Measurements from ENCODE around the gene COX7B2. TPM values are rescaled to one million over a fixed set of nuclear protein-coding genes. Genes with fewer than 3 reads are reported as not detected.

The COX7B2 gene
- total RNA-seq, 4 donors from 2014 or later = not detected

GRCh38 chr4:46793036-46793435 is 116.0 kb downstream of the COX7B2 start:
- intact Hi-C loops (cut with DNase I) = no loop called here

DNA sequence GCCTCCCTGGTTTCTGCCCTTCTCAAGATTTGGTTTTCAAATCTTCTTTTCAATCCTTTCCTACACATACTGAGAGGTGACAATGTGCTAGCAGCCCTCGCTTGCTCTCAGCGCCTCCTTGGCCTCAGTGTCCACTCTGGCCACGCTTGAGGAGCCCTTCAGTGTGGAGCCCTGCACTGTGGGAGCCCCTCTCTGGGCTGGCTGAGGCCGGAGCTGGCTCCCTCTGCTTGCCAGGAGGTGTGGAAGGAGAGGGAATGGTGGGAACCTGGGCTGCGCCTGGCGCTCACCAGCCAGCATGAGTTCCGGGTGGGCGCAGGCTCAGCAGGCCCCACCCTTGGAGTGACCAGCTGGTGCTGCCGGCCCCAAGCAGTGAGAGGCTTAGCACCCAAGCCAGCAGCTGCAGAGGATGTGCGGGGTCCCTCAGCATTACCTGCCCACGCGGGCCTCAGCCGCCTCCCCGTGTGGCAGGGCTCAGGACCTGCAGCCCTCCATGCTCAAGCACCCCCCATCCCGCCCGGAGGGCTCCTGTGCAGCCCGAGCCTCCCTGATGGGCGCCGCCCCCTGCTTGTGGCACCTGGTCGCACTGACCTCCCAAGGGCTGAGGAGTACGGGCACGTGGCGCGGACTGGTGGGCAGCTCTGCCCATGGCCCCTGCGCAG is 127.5 kb downstream of the COX7B2 start:
- H3K27me3 ChIP-seq = no peaks in the 10 kb centered on the region
- peaks cover 0 to 6% (median 0%) of the 10 kb centered on the region in 3 donors for H3K9me3 ChIP-seq
- no peaks in the 10 kb centered on the region for H3K4me1 ChIP-seq
- H3K4me3 ChIP-seq = no peak overlapping the region
- H3K36me3 ChIP-seq = no peaks in the 10 kb centered on the region
- no peak for DNase-seq
- 88 to 94% methylated on average over 3 to 4 of the region's 25 CpGs for WGBS, 2 donors
- TF ChIP-seq, protein P1, sequence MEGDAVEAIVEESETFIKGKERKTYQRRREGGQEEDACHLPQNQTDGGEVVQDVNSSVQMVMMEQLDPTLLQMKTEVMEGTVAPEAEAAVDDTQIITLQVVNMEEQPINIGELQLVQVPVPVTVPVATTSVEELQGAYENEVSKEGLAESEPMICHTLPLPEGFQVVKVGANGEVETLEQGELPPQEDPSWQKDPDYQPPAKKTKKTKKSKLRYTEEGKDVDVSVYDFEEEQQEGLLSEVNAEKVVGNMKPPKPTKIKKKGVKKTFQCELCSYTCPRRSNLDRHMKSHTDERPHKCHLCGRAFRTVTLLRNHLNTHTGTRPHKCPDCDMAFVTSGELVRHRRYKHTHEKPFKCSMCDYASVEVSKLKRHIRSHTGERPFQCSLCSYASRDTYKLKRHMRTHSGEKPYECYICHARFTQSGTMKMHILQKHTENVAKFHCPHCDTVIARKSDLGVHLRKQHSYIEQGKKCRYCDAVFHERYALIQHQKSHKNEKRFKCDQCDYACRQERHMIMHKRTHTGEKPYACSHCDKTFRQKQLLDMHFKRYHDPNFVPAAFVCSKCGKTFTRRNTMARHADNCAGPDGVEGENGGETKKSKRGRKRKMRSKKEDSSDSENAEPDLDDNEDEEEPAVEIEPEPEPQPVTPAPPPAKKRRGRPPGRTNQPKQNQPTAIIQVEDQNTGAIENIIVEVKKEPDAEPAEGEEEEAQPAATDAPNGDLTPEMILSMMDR (IDR thresholded peaks at IDR 0.05) = no peak
- TF ChIP-seq POLR2A (IDR thresholded peaks at IDR 0.05) = no peak
- intact Hi-C loops (cut with DNase I) = no loop called here
- no peak overlapping the region for H3K27ac ChIP-seq

More at GRCh38 chr4:46793036-46793435, 116.0 kb downstream of the COX7B2 start:
- Histone ChIP-seq H3K9me3 (no peaks in the 10 kb centered on the region), H3K4me3 (no peak overlapping the region), H3K4me1 (no peaks in the 10 kb centered on the region), H3K27me3 (no peaks in the 10 kb centered on the region), H3K27ac (no peak overlapping the region), H3K36me3 (no peaks in the 10 kb centered on the region)
- no peak for TF ChIP-seq POLR2A (IDR thresholded peaks at IDR 0.05)
- TF ChIP-seq, protein P1 (IDR thresholded peaks at IDR 0.05) = no peak
- 47 to 52% methylated on average over 6 of the region's 6 CpGs for WGBS, 2 donors
- DNase-seq = no peak

DNA sequence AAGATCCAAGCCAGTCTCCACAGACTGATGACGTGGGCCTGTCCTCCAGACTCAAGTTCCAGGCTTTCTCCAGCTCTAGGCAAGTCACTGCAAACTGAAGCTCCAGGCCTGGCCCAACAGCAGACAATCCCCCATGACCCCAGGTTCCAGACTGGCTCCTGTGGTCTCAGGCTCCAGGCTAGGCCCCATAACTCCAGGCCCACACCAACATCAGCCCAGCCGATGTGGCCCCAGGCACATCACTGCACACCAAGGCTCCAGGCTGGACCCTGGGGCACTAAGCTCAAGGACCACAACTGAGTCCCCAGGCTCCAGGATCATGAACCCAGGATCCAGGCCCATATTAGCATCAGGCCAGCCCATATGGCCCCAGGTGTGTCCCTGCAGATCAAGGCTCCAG is 143.6 kb downstream of the COX7B2 start:
- H3K4me1 ChIP-seq = no peaks in the 10 kb centered on the region
- intact Hi-C loops (cut with DNase I) = no loop called here
- H3K36me3 ChIP-seq = no peaks in the 10 kb centered on the region
- H3K27ac ChIP-seq = no peak overlapping the region
- TF ChIP-seq, protein P1 (IDR thresholded peaks at IDR 0.05) = no peak
- no peak for TF ChIP-seq POLR2A (IDR thresholded peaks at IDR 0.05)
- WGBS, 2 donors = 100% methylated on average over 1 of the region's 2 CpGs; no CpG with 5 or more reads in 1 of the 2 donors
- no peaks in the 10 kb centered on the region for H3K9me3 ChIP-seq
- DNase-seq = no peak
- H3K27me3 ChIP-seq = no peaks in the 10 kb centered on the region
- H3K4me3 ChIP-seq = no peak overlapping the region

DNA sequence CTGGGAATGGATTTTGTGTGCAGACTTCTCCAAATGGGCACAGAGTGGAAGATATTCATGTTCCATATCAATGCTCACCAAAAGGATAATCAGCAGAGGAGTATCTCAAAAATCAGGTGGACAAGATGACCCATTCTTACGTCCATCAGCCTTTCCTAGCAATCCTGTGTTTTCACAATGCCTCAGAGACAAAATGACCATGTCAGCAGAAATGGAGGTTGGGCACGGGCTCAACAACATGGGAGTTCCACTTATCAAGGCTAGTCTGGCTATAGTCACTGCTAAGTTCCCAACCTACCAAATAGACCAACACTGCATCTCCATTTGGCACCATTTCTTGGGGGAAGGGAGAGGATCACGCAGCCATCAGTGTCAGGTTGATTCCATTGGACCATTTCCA is 179.0 kb downstream of the COX7B2 start:
- TF ChIP-seq POLR2A (IDR thresholded peaks at IDR 0.05) = no peak
- TF ChIP-seq, protein P1 (IDR thresholded peaks at IDR 0.05) = no peak
- intact Hi-C loops (cut with DNase I) = no loop called here
- 29 to 48% methylated on average over 3 of the region's 3 CpGs for WGBS, 2 donors
- Histone ChIP-seq H3K9me3 (no peaks in the 10 kb centered on the region), H3K27me3 (no peaks in the 10 kb centered on the region), H3K4me3 (no peak overlapping the region), H3K36me3 (no peaks in the 10 kb centered on the region), H3K27ac (no peak overlapping the region), H3K4me1 (no peaks in the 10 kb centered on the region)
- DNase-seq = no peak

GRCh38 chr4:46720055-46720454 is 189.0 kb downstream of the COX7B2 start:
- Histone ChIP-seq H3K4me1 (no peaks in the 10 kb centered on the region), H3K4me3 (no peak overlapping the region), H3K27ac (no peak overlapping the region), H3K27me3 (no peaks in the 10 kb centered on the region), H3K9me3 (no peaks in the 10 kb centered on the region), H3K36me3 (no peaks in the 10 kb centered on the region)
- DNase-seq = no peak
- intact Hi-C loops (cut with DNase I) = no loop called here
- WGBS, 2 donors = 21 to 35% methylated on average over 1 of the region's 1 CpG
- TF ChIP-seq POLR2A (IDR thresholded peaks at IDR 0.05) = no peak
- TF ChIP-seq, protein P1 (IDR thresholded peaks at IDR 0.05) = no peak

Data from esophagus squamous epithelium (tissue), 5 donors.